PC-9 (cell line): Measurements from ENCODE around the gene MIER3. TPM values are rescaled to one million over a fixed set of nuclear protein-coding genes. Genes with fewer than 3 reads are reported as not detected.
A peak's percentile ranks its signal among the peaks of the same experiment; 100 is the strongest.

Source experiments
- BruUV-seq: library from RNA; stranded (reverse); fragments of 400-500 nt; replicated peaks from 2 replicates; lab custom pipeline; 2021; lab: Mats Ljungman, UMichigan
- CTCF ChIA-PET: fragments of 300-600 bp; sonication (Branson Sonifier 250); formaldehyde crosslinking; loops from one replicate; lab custom pipeline; 2022; ENCODE audit warnings: antibody characterized with exemption; lab: Charles Lee
- POLR2A ChIA-PET: fragments of 300-600 bp; sonication (Branson Sonifier 250); formaldehyde crosslinking; loops from one replicate; lab custom pipeline; 2022; ENCODE audit warnings: antibody characterized with exemption; ENCODE audit not compliant: unreplicated experiment; lab: Charles Lee
- DNase-seq, 2 experiments: peaks; one replicate each; pipeline versions ENCODE4 v3.0.0 to v3.0.0-alpha.2; 2015 to 2022; ENCODE audit warnings: mixed read lengths in 1 of 2
- H2AFZ ChIP-seq: fragments of 200-600 bp; sonication (generic); 2 replicates; pipeline ENCODE4 v1.8.1; 2017; ENCODE audit warnings: antibody characterized with exemption
- H3F3A ChIP-seq: fragments of 200-600 bp; sonication (generic); 2 replicates; pipeline ENCODE4 v1.8.1; 2017; ENCODE audit warnings: antibody characterized with exemption, mild to moderate bottlenecking, low read depth; ENCODE audit not compliant: insufficient read depth
- H3K27ac ChIP-seq: fragments of 200-600 bp; sonication (generic); 2 replicates; pipeline ENCODE4 v1.6.1; 2016; ENCODE audit warnings: mixed run types
- H3K27me3 ChIP-seq: fragments of 200-600 bp; sonication (generic); 2 replicates; pipeline ENCODE4 v1.6.1; 2016; ENCODE audit warnings: low read depth, mixed run types; ENCODE audit not compliant: insufficient read depth
- H3K36me3 ChIP-seq: fragments of 200-600 bp; sonication (generic); 2 replicates; pipeline ENCODE4 v1.6.1; 2016; ENCODE audit warnings: low read depth, mixed run types
- H3K4me1 ChIP-seq: fragments of 200-600 bp; sonication (generic); replicated peaks from 2 replicates; pipeline ENCODE4 v1.6.1; 2016; ENCODE audit warnings: mixed run types; ENCODE audit not compliant: insufficient read depth
- H3K4me2 ChIP-seq: fragments of 200-600 bp; sonication (generic); 2 replicates; pipeline ENCODE4 v1.6.1; 2017; ENCODE audit warnings: mixed run types
- H3K4me3 ChIP-seq: fragments of 200-600 bp; sonication (generic); 2 replicates; pipeline ENCODE4 v1.6.1; 2016; ENCODE audit warnings: mixed run types
- H3K79me2 ChIP-seq: fragments of 200-600 bp; sonication (generic); 2 replicates; pipeline ENCODE4 v1.6.1; 2017; ENCODE audit warnings: low read depth, mixed run types
- H3K9me2 ChIP-seq: fragments of 200-600 bp; sonication (generic); 2 replicates; pipeline ENCODE4 v1.8.1; 2017; ENCODE audit warnings: mild to moderate bottlenecking; ENCODE audit not compliant: insufficient read depth
- H3K9me3 ChIP-seq: fragments of 200-600 bp; sonication (generic); 2 replicates; pipeline ENCODE4 v1.8.1; 2016; ENCODE audit warnings: low read depth; ENCODE audit not compliant: insufficient read depth
- H4K20me1 ChIP-seq: fragments of 200-600 bp; sonication (generic); 2 replicates; pipeline ENCODE4 v1.8.1; 2017; ENCODE audit not compliant: insufficient read depth
- EZH2 ChIP-seq: fragments of 200-600 bp; sonication (generic); IDR thresholded peaks from 2 replicates; pipeline ENCODE4 v1.8.0; 2017; ENCODE audit warnings: antibody characterized with exemption, low read depth
- intact Hi-C: fragments of 100-400 bp; cut with micrococcal nuclease; formaldehyde crosslinking; loops from one replicate; pipeline ENCODE4 v1.10.0; 2022; ENCODE audit not compliant: unreplicated experiment
- total RNA-seq: library from RNA; stranded (reverse); gene quantifications from 2 replicates; pipeline ENCODE4 v1.2.3, GENCODE V29; 2021
- TF ChIP-seq, protein P1 (sequence below): fragments of 200-600 bp; sonication (generic); conservative IDR thresholded peaks from 2 replicates; pipeline ENCODE4 v1.6.1; 2017; ENCODE audit warnings: mixed run types, antibody characterized with exemption, mild to moderate bottlenecking, moderate library complexity

The MIER3 gene
- total RNA-seq, 1 experiment from 2014 or later = 17.3 TPM

DNA sequence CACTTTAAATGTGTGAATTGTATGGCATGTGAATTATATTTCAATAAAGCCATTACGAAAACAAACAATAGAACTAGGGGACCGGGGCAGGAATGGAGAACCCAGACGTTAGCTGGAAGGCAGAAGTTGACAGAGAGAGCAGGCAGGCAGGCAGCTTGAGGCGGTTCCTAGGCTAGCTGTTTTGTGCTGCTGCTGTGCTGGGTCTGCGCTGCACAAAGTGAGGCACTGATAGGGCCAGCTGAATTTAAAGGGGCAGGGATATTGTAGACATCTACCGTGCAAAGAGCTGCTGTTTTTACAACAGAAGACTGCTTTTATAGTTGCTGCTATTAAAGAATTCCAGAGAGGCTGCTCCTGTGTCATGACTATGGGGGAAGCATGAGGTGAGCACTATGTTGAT lies 21.6 kb upstream of the MIER3 start:
- no peak for TF ChIP-seq EZH2
- TF ChIP-seq, protein P1, sequence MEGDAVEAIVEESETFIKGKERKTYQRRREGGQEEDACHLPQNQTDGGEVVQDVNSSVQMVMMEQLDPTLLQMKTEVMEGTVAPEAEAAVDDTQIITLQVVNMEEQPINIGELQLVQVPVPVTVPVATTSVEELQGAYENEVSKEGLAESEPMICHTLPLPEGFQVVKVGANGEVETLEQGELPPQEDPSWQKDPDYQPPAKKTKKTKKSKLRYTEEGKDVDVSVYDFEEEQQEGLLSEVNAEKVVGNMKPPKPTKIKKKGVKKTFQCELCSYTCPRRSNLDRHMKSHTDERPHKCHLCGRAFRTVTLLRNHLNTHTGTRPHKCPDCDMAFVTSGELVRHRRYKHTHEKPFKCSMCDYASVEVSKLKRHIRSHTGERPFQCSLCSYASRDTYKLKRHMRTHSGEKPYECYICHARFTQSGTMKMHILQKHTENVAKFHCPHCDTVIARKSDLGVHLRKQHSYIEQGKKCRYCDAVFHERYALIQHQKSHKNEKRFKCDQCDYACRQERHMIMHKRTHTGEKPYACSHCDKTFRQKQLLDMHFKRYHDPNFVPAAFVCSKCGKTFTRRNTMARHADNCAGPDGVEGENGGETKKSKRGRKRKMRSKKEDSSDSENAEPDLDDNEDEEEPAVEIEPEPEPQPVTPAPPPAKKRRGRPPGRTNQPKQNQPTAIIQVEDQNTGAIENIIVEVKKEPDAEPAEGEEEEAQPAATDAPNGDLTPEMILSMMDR = no peak
- Histone ChIP-seq H3K27ac (no peak overlapping the region), H3K4me3 (no peak overlapping the region), H3K9me3 (no peaks in the 10 kb centered on the region), H3K4me1 (no peaks in the 10 kb centered on the region), H3K4me2 (no peak overlapping the region), H3K79me2 (no peaks in the 10 kb centered on the region), H2AFZ (no peak overlapping the region), H4K20me1 (no peaks in the 10 kb centered on the region), H3F3A (no peaks in the 10 kb centered on the region), H3K9me2 (no peaks in the 10 kb centered on the region), H3K27me3 (no peaks in the 10 kb centered on the region), H3K36me3 (no peaks in the 10 kb centered on the region)
- DNase-seq = no peak
- BruUV-seq = no TSS peak
- ChIA-PET POLR2A (no interaction called here), CTCF (no interaction called here)
- intact Hi-C loops = no loop called here

DNA sequence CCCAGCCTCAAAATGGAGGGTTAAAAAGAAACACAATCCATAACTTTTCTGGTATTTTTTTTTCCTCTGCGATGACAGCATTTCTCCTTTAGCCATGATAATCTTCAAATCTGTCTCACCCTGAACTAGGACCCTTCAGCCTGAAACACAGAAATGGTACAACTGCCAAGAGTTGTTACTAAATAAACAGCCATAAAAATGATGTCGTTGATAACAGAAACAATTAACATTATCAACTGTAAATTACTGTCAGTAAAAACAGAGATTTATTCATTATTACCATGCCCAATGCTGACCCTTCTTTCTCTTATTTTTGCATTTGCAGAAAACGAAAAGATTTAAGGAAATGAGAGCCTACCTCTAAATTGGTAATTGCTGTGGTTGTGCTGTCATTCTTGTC lies 19.4 kb upstream of the MIER3 start:
- no peak overlapping the region for H3K4me3 ChIP-seq
- intact Hi-C loops = no loop called here

DNA sequence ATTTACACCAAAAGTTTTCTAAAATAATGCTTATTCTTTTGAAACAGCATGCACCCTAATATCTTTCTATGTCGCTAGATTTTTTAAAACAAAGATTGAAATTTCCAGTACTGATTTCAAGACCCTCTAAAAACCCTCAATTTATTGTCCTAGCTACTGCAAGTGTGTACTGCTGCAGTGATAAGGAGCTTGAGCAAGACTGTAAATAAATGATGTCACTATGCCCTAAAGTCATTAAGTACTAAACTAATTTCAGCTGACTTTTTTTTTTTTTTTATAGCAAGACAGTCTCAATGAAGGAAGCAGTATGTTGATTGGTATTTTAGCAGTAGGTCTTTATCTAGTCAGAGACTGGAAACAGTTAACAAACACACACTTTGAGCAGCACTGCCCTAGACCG lies 12.2 kb upstream of the MIER3 start:
- ChIA-PET CTCF (no interaction called here), POLR2A (interaction anchor here (0.6 kb wide), 1 partner anchor 56 kb away, joined by 4 read pairs; no protein-coding TSS in a partner anchor)
- H3K9me2 ChIP-seq = no peaks in the 10 kb centered on the region
- H3K79me2 ChIP-seq = no peaks in the 10 kb centered on the region
- TF ChIP-seq, protein P1 = no peak
- TF ChIP-seq EZH2 = no peak
- H3K4me2 ChIP-seq = no peak overlapping the region
- no peaks in the 10 kb centered on the region for H3K9me3 ChIP-seq
- no peaks in the 10 kb centered on the region for H4K20me1 ChIP-seq
- no peaks in the 10 kb centered on the region for H3F3A ChIP-seq
- H2AFZ ChIP-seq = no peak overlapping the region
- H3K27ac ChIP-seq = no peak overlapping the region
- peak in 1 of 2 experiments; percentile 42 for DNase-seq
- H3K4me3 ChIP-seq = no peak overlapping the region
- H3K27me3 ChIP-seq = no peaks in the 10 kb centered on the region
- BruUV-seq = no TSS peak
- no peaks in the 10 kb centered on the region for H3K36me3 ChIP-seq
- peaks cover 4% of the 10 kb centered on the region; the same call in 1 of the 2 replicates for H3K4me1 ChIP-seq
- intact Hi-C loops = no loop called here

More for the DNA sequence above, 19.4 kb upstream of the MIER3 start:
- no TSS peak for BruUV-seq
- DNase-seq = no peak
- Histone ChIP-seq H3F3A (no peaks in the 10 kb centered on the region), H3K27me3 (no peaks in the 10 kb centered on the region), H3K4me1 (no peaks in the 10 kb centered on the region), H3K27ac (no peak overlapping the region), H3K9me3 (no peaks in the 10 kb centered on the region), H4K20me1 (no peaks in the 10 kb centered on the region), H3K79me2 (no peaks in the 10 kb centered on the region), H3K4me2 (no peak overlapping the region), H2AFZ (no peak overlapping the region), H3K9me2 (no peaks in the 10 kb centered on the region), H3K36me3 (no peaks in the 10 kb centered on the region)
- CTCF ChIA-PET = no interaction called here
- TF ChIP-seq, protein P1 = no peak
- no peak for TF ChIP-seq EZH2
- POLR2A ChIA-PET = no interaction called here
